Uterus (tissue), 4 donors: ENCODE data around the gene PRKN. TPM values are rescaled to one million over a fixed set of nuclear protein-coding genes. Genes with fewer than 3 reads are reported as not detected.

Experiments used
- DNase-seq, 2 donors: peaks; one replicate each; pipeline ENCODE4 v3.0.0-alpha.2; 2019 to 2020
- H3K27ac ChIP-seq, 2 donors: fragments of 200-600 bp; sonication (generic); 1 replicate in 1 of 2; 2 replicates in 1 of 2; pipeline ENCODE4 v1.5.1; 2016 to 2018
- H3K27me3 ChIP-seq, 2 donors: fragments of 200-600 bp; sonication (generic); one replicate each; pipeline ENCODE4 v1.5.1; 2018 to 2019; ENCODE audit warnings: control low read depth in 1 of 2
- H3K36me3 ChIP-seq, 2 donors: fragments of 200-600 bp; sonication (generic); one replicate each; pipeline ENCODE4 v1.5.1; 2019; ENCODE audit warnings: control low read depth in 1 of 2
- H3K4me1 ChIP-seq, 2 donors: fragments of 200-600 bp; sonication (generic); one replicate each; pipeline ENCODE4 v1.5.1; 2018 to 2019; ENCODE audit warnings: control low read depth in 1 of 2
- H3K4me3 ChIP-seq, 2 donors: fragments of 200-600 bp; sonication (generic); 1 replicate in 1 of 2; 2 replicates in 1 of 2; pipeline ENCODE4 v1.5.1; 2018 to 2019; ENCODE audit warnings: mild to moderate bottlenecking in 1 of 2
- H3K9me3 ChIP-seq, 2 donors: fragments of 200-600 bp; sonication (generic); one replicate each; pipeline ENCODE4 v1.5.1; 2019; ENCODE audit warnings: control low read depth in 1 of 2
- POLR2A ChIP-seq, 2 donors: fragments of 450-650 bp; IDR thresholded peaks; one replicate each; pipeline ENCODE4 v1.6.1; 2016; ENCODE audit warnings: antibody characterized with exemption in 2 of 2, mild to moderate bottlenecking in 1 of 2, moderate library complexity in 1 of 2
- intact Hi-C: fragments of 100-400 bp; cut with DNase I; formaldehyde crosslinking; loops from one replicate; pipeline ENCODE4 v1.15.1; 2023; ENCODE audit warnings: low total_unique reads
- total RNA-seq, 4 donors: library from RNA; depleted of rRNA in 3 of 4; stranded (reverse); fragments of >200 nt in 3 of 4; gene quantifications; one replicate each; pipeline versions ENCODE4 v1.1.0 to v1.2.4, GENCODE V29; 2014 to 2023
- TF ChIP-seq, protein P1 (sequence below), 4 experiments: fragments of 200-600 bp in 2 of 4; fragments of 450-650 bp in 2 of 4; sonication (generic) in 2 of 4; IDR thresholded peaks; one replicate each; pipeline ENCODE4 v1.5.1; 2016 to 2019; ENCODE audit warnings: antibody characterized with exemption in 4 of 4, mild to moderate bottlenecking in 2 of 4, moderate library complexity in 1 of 4
- donor health status: DM: yes; HTN: yes; CAD: no.

Gene PRKN
- total RNA-seq, 4 donors from 2014 or later: 10.2 to 21.3 (median 13.1) TPM

DNA sequence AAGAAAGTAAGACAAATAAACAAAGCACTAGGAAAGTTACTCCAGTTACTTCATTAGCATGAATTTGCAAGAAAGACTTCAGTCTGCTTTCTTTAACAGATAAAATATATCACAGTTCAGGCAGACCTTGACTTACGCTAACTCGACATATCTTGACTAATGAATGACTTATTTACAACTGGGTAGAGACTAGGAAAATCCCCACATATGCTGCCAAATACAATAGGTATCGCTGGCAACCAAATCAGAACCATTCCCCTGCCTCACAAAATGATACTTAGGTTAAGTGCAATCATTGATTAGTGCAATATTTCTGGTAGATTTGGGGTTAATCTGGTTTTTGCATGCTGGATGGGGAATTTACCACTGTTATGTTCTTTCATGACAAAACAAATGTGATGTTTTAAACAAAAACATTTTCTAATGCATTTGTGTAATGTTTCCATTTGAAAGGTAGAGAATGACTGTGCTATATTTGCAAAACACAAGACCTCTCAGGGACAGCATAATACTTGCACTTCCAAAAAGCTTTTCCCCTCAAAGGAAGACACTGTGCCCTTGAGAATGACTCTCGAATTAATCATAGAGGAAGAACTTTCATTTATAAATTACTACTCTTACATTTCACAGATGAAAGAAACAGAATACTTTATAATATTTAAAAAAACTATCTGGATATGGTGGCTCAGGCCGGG lies 101.6 kb downstream of the PRKN start:
- no peaks in the 10 kb centered on the region for H3K27me3 ChIP-seq
- no peak overlapping the region for H3K4me3 ChIP-seq
- H3K36me3 ChIP-seq: no peaks in the 10 kb centered on the region
- no peak for DNase-seq
- no peak overlapping the region for H3K27ac ChIP-seq
- no peak for TF ChIP-seq POLR2A (IDR thresholded peaks at IDR 0.05)
- TF ChIP-seq, protein P1, sequence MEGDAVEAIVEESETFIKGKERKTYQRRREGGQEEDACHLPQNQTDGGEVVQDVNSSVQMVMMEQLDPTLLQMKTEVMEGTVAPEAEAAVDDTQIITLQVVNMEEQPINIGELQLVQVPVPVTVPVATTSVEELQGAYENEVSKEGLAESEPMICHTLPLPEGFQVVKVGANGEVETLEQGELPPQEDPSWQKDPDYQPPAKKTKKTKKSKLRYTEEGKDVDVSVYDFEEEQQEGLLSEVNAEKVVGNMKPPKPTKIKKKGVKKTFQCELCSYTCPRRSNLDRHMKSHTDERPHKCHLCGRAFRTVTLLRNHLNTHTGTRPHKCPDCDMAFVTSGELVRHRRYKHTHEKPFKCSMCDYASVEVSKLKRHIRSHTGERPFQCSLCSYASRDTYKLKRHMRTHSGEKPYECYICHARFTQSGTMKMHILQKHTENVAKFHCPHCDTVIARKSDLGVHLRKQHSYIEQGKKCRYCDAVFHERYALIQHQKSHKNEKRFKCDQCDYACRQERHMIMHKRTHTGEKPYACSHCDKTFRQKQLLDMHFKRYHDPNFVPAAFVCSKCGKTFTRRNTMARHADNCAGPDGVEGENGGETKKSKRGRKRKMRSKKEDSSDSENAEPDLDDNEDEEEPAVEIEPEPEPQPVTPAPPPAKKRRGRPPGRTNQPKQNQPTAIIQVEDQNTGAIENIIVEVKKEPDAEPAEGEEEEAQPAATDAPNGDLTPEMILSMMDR (IDR thresholded peaks at IDR 0.05): no peak
- intact Hi-C loops: no loop called here
- H3K9me3 ChIP-seq: no peaks in the 10 kb centered on the region
- H3K4me1 ChIP-seq: no peaks in the 10 kb centered on the region

DNA sequence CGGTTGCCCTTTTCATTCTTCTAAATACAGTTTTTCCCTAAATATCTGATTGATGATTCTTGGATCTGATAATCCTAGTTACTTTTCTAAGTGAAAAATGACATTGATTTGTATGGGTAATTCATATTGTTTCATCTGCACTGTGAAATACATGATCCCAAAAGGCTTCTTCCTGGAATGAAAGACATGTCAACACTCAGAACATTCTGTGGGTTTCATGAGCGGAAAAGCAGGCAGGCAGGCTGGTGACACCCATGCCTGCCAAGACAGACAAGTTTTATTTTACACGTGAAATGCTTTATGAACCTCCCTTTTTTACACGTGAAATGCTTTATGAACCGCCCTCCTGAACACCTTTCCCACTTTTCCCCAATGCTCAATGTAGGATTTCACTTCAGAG lies 105.0 kb downstream of the PRKN start:
- no peaks in the 10 kb centered on the region for H3K9me3 ChIP-seq
- H3K4me3 ChIP-seq: no peak overlapping the region
- H3K36me3 ChIP-seq: no peaks in the 10 kb centered on the region
- TF ChIP-seq, protein P1 (IDR thresholded peaks at IDR 0.05): no peak
- H3K4me1 ChIP-seq: no peaks in the 10 kb centered on the region
- DNase-seq: no peak
- intact Hi-C loops: no loop called here
- H3K27ac ChIP-seq: no peak overlapping the region
- no peaks in the 10 kb centered on the region for H3K27me3 ChIP-seq

DNA sequence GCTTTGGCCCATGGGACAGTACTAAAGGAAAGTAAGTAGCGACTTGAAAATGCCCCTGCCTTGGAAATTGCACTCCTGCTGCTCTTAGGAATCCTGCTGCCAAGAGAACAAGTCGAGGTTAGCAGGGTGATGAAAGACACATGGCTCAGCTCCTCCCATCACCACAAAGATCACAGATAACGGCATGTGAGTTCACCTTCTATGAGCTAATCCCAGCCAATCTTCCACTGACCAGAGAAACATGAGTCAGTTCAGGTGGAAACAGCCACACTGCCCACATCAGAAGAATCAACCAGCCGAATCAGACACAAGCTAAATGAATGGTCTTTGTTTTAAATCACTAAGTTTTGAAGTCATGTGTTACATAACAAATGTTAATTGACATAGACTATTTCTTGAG lies 106.3 kb downstream of the PRKN start:
- Histone ChIP-seq H3K27ac (no peak overlapping the region), H3K27me3 (no peaks in the 10 kb centered on the region), H3K36me3 (no peaks in the 10 kb centered on the region), H3K9me3 (no peaks in the 10 kb centered on the region), H3K4me1 (no peaks in the 10 kb centered on the region), H3K4me3 (no peak overlapping the region)
- no peak for TF ChIP-seq POLR2A (IDR thresholded peaks at IDR 0.05)
- TF ChIP-seq, protein P1 (IDR thresholded peaks at IDR 0.05): no peak
- peak; percentile 17 to 49 for DNase-seq
- intact Hi-C loops: no loop called here

DNA sequence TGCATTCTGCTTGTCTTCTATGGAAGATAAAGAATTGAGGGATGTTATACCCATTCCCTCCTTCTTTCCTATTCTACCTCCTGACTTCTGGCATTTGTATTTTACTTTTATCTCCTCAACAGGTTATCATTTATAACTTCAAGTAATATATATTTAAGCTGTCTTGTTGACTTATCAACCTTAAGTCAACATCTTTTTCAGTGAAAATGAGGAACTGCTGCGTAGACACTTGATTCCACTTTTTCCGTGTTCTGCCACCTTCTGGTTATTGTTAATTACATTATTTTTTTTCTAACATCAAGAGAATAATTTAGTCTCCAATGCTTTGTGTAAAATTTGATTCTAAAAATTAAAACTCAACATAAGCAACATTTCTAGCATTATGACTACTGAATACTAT lies 107.5 kb downstream of the PRKN start:
- H3K27me3 ChIP-seq: no peaks in the 10 kb centered on the region
- intact Hi-C loops: no loop called here
- TF ChIP-seq, protein P1 (IDR thresholded peaks at IDR 0.05): no peak
- no peak for TF ChIP-seq POLR2A (IDR thresholded peaks at IDR 0.05)
- H3K9me3 ChIP-seq: no peaks in the 10 kb centered on the region
- no peak overlapping the region for H3K27ac ChIP-seq
- no peaks in the 10 kb centered on the region for H3K4me1 ChIP-seq
- DNase-seq: no peak
- no peaks in the 10 kb centered on the region for H3K36me3 ChIP-seq
- no peak overlapping the region for H3K4me3 ChIP-seq

DNA sequence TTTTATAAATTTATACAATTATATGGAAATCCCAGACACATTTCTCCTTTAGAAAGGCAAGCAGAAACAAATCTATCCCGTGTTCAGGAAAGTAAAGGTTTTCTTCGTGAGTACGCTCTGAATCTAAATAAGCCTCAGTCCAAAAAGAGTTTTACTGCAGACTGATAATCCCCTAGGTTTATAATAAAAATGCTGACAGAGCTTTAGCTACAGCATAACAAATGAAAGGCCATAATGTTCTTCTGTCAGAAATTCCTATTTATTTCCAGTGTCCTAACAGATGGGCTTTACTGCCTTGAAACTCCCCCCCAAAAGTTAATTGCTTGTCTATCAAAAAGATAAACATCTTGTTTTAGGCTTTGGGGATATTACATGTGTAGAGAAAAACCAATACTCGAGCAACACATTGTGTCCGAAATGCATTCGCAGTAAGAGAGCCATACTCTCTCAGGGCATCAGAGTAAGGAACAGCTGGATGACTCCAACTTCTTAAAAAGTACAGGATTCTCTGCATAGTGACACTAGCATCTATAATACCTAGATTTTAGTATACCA lies 109.0 kb downstream of the PRKN start:
- H3K27me3 ChIP-seq: no peaks in the 10 kb centered on the region
- no peaks in the 10 kb centered on the region for H3K4me1 ChIP-seq
- H3K4me3 ChIP-seq: no peak overlapping the region
- intact Hi-C loops: no loop called here
- no peak for DNase-seq
- no peak for TF ChIP-seq POLR2A (IDR thresholded peaks at IDR 0.05)
- no peaks in the 10 kb centered on the region for H3K36me3 ChIP-seq
- H3K9me3 ChIP-seq: no peaks in the 10 kb centered on the region
- no peak overlapping the region for H3K27ac ChIP-seq
